Body of pancreas (tissue), 4 donors: ENCODE data around the gene DCHS1.

Experiments used
- POLR2A ChIP-seq, 3 donors: fragments of 450-650 bp; IDR thresholded peaks; one replicate each; pipeline ENCODE4 v1.6.1; 2016; ENCODE audit warnings: antibody characterized with exemption in 3 of 3, mild to moderate bottlenecking in 2 of 3
- TF ChIP-seq, protein P1 (sequence below), 7 experiments: fragments of 450-650 bp in 4 of 7; fragments of 200-600 bp in 3 of 7; sonication (generic) in 3 of 7; IDR thresholded peaks; one replicate each; pipeline ENCODE4 v1.5.1; 2016 to 2019; ENCODE audit warnings: antibody characterized with exemption in 7 of 7

DNA sequence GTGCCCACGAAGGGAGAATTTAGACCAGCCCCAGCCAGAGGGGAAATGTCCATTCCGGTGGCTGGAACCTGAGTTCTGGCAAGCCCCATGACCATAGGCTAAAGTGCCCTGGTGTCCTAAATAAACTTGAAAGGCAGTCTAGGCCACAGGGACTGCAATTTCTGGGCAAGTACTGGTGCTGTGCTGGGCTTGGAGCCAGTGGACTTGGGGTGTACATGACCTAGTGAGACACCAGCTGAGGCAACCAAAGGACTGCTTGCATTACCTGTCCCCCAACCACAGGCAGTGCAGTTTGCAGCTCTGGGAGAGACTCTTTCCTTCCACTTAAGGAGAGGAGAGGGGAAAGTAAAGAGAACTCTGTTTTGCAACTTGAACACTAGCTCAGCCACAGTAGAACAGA, 75.9 kb downstream of the DCHS1 start:
- TF ChIP-seq, protein P1, sequence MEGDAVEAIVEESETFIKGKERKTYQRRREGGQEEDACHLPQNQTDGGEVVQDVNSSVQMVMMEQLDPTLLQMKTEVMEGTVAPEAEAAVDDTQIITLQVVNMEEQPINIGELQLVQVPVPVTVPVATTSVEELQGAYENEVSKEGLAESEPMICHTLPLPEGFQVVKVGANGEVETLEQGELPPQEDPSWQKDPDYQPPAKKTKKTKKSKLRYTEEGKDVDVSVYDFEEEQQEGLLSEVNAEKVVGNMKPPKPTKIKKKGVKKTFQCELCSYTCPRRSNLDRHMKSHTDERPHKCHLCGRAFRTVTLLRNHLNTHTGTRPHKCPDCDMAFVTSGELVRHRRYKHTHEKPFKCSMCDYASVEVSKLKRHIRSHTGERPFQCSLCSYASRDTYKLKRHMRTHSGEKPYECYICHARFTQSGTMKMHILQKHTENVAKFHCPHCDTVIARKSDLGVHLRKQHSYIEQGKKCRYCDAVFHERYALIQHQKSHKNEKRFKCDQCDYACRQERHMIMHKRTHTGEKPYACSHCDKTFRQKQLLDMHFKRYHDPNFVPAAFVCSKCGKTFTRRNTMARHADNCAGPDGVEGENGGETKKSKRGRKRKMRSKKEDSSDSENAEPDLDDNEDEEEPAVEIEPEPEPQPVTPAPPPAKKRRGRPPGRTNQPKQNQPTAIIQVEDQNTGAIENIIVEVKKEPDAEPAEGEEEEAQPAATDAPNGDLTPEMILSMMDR (IDR thresholded peaks at IDR 0.05) = no peak
- TF ChIP-seq POLR2A (IDR thresholded peaks at IDR 0.05) = no peak
